ENCODE results near the gene PEX11A.

Gene PEX11A

GRCh38 chr15:89674526-89674925, 16.0 kb downstream of the PEX11A start:
- no peak for DNase-seq

DNA sequence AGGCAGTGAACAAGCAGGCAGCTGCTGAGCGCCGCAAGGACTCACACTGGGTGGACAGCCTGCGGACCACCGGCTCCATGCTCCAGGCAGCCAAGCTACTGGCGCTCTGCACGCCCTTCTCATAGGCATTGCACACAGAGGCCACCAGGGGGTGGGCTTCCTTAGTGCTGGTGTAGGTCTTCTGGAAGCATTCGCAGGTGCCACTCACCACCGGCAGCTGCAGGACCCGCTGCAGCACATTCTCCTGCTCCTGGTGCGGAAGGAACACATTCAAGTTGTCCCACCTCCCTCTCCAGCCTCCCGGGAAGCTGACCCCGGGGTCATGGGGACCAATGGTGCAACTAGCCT, 17.4 kb downstream of the PEX11A start:
- no peak for DNase-seq

DNA sequence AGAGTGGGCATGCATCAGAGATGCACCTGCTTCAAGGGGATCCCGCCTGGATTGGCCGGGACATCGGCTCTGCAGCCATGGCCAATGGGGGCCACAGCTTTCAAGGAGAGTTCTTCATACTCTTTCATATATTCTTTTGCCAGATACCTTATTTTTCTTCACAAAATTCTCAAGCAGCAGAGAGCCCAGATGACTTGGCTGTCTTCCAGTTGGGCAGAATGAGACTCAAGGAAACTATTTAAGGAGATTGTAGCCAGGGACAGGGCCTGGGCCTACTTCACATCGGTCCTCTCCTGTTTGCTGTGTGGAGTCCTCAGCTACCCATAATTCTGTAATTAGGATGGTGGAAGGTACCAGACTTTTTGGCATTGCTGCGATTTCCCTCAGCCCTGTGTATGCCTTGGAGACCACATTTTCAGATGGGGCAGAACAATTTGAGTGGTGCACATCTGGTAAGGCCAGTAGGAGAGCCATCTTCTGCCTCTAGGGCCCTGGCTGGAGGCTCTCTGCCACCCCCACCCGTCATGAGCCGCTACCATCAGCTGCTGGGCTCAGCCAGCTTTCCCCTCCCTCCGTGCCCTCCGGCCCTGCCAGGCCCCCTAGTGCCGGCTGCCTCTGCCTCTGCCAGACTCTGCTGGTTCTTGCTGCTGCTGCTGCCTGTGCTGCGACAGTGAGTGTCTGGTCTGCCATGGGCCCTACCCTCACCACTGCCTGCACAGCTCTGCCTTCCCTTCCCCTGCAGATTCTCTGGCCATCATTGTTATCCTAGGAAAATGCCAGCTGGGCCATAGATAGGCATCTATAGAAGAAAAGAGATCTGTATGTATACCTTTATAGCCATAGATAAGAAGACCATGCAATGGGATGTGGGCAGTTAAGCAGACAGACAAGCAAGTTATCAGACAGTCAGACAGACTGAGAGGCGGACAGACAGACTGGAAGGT, 18.1 kb downstream of the PEX11A start:
- DNase-seq: no peak

GRCh38 chr15:89671687-89672086, 18.9 kb downstream of the PEX11A start:
- no peak for DNase-seq

DNA sequence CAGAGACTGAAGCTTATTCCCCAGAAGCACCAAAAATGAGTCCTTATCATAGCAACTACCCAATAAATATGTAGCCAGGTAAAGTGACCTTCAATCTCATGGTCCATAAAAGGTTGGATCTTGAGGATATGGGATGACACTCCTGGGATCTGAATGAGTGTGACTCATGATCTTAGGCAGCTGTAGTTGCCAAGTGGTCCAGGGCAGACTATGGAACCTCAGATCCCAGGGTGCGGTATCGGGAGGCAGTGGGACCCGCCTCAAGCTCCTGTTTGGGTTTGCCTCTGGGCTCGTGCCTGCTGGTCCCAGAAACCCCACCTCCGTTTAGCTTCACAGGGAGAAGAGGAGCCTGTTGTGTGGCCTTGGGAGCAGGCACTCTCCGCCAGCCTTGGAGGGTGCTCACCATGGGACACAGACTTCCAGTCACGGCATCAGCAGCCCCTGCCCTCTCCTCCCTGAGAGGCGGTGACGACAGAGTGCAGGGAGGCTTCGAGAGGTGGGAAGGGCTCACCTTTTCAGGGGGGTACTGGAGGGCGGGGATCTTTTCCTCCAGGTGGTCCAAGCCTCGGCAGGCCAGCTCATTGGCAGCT, 19.5 kb downstream of the PEX11A start:
- DNase-seq: no peak

- no peak for DNase-seq
Measured at GRCh38 chr15:89669941-89670340, 20.6 kb downstream of the PEX11A start.

DNA sequence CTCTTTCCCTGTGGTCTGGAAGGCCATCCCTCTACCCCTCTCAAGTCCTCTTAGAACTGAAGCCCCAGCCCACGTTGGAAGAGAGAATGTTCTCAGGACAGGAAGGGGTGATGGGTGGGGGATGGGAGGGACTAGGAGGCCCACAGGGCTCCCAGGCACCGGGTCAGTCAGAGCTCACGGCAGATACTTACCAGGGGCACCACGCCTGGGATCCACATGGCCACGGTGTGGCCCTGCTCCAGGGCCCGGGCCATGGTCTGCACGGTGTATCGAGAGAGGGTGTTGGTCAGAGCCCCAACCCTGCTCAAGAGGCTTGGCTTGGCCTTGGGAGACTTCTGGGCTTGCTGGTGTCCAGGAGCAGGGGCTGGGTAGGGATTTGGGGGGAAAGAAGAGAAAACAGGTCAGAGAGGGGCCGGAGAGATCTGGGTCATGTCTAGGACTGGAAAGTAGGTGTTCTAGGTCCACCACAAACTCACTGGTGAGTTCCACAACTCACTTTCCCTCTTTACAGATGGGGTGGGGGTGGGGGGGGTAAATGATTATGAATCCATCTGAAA, 21.2 kb downstream of the PEX11A start:
- DNase-seq: no peak

- no peak for DNase-seq
Measured at GRCh38 chr15:89668171-89668570, 22.4 kb downstream of the PEX11A start.

- no peak for DNase-seq
Measured at GRCh38 chr15:89667706-89667960, 22.9 kb downstream of the PEX11A start.

DNA sequence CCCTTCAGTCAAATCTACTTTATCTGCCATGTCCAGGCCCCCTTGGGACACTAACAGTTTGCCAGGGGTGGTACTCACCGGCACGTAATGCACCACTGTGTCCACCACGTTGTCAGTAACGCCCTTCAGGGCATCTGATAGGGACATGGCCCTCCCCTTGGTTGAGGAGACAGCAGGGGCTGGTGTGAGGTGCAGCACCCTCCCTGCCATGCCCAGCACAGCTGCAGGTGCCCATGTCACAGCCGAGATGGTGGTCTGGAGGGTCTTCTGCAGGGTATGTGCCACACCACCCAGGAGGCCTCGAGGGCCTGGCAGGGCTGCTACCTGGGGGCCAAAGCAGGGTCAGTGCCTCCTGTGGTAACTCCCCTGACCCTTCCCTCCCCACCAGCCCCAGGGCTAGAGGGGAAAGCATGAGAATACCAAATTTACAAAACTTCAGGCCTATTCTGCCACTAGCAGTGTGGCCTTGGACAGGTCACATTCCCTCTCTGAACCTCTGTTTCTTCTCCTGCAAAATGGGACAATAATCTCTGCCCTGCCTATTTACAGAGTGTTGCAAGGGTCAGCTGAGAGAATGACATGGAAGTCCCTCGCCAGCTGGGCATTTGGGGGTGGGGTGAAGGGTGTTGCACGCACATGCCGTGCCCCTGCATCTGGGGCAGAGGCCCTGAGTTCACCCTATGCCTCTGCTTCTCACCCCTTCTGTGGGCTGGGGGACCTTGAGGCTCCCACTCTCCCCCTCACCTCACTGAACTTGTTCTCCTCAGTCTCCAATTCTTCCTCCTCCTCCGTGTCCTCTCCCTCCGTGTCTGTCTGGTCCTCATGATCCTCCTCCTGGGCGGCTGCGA, 23.5 kb downstream of the PEX11A start:
- DNase-seq: no peak

DNA sequence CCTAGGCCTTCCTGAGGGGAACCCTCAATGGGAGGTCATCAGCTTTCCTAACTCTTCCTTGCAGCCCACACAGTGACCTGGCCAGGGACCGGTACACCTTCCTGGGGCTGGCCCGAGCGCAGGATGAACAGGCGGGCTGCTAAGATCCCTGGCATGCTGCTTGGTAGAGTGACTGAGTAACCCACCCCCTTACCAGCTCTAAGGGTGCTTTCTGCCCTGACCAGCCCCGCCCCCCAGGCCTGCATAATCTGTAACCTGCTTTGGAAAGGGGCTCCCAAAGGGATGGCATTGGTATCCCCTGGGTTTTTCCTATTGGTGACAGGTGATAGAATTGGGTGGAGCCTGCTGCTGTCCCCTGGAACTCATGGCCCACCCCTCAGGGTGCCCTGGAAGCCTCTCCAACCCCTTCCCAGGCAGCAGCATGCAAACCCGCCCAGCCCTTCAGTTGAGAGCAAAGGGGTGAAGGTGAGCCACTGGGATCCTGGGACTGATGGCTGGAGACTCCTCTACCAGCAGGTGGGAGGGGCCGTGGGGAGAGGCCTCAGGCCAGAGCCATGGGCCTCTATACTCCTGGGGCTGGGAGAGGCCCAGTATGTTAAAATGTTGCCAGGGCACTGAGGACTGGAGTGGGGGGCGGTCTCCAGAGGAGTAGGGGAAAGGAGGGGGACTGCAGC, 24.2 kb downstream of the PEX11A start:
- no peak for DNase-seq

GRCh38 chr15:89665449-89666181, 24.9 kb downstream of the PEX11A start:
- no peak for DNase-seq

DNA sequence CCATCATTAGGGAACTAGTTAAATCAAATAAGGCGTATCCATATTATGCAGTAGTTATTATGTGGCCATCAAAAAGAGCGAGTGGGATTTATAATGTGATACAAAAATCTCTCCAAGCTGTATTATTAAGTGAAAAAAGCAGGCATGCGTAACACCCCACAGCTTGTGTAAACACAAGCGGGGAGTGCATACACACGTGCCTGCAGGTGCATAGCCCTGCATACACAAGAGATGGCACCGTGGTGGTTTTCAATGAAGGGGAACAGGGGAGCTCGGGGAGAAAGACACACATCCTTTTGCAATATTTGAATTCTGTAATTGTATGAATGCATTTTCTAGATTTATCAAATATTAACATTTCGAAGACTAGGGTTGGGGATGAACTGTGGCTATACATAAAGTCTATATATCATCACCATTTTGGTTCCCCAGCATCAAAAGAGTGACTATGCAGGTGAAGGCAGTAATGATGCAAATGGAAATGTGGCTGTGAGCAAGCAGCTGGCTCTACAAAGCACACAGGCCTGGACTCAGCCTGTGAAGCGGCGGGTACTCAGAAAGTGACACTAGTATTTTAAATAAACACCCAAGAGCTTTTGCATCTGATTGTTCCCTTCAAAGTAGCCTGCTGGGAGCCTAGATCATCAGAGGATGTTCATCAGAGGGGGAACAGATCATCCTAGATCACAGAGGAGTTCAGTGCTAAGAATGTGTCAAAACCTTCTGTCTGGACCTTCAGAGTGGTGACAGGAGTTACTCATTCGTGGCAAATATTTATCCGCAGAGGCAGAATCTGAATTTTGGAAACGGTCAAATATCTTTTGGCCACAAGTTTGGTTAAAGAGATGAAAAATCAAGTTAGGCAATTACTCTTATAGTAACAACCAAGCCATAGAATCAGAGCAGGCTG, 25.9 kb downstream of the PEX11A start:
- no peak for DNase-seq

DNA sequence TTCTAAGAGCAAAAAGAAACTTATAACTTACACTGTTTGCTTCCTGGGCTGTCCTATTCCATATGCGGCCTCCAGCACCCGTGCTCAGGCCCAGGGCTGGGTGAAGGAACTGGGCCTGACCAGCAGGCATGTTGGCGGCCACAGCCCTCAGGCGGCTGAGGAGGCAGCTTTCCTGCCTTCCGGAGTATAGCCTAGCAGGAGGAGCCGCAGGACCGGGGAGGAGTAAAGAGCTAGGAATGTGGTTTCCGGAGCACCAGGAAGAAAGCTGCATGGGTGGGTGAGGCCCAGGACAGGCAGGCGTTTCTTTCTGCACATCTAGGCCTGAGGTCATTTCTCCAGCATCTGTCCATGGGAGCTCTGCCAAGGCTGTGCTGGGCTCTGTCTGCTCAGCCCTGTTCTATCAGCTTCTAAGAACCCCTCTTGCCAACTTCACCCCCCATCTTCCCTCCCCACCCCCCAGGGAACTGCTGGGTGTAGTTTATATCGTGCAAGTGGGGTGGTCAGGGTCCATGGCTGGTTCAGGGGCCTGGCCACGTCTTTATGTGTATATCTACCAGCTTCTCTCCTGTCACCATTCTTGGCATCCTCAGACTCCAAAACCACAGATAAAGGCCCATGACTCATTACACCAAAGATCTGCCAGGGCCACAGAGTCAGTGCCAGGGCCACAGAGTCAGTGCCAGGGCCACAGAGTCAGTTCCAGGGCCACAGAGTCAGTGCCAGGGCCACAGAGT, 27.5 kb downstream of the PEX11A start:
- DNase-seq: no peak

DNA sequence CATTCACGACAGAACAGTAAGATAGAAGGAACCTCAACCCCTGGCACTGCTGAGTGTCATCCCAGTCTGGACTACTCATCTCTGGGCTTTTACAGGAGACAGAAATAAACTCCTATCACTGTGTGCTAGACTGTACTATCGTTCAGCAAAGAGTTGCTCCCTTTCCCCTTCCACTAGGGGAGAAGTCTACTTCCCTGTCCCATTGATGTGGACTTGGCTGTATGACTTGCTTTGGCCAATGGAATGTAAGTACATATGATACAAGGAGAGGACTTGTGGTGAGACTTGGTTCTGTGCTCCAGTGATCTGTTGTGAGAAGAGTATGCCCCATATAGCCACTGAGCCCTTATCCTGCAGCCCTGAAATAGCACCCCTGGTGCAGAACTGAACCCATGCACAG, 30.0 kb downstream of the PEX11A start:
- DNase-seq: no peak

DNA sequence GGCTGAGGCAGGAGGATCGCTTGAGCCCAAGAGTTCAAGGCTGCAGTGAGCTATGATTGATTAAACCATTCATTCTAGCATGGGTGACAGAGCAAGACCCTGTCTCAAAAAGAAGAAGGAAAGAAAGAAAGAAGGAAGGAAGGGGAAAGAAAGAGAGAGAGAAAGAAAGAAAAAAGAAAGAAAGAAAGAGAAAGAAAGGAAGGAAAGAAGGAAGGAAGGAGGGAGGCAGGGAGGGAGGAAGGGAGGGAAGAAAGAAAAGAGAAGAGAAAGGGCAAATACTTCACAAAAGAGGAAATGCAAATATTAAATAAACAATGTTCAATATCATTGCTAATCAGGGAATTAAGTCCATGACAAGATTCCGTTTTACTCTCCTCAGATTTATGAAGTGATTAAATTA, 31.3 kb downstream of the PEX11A start:
- no peak for DNase-seq

DNA sequence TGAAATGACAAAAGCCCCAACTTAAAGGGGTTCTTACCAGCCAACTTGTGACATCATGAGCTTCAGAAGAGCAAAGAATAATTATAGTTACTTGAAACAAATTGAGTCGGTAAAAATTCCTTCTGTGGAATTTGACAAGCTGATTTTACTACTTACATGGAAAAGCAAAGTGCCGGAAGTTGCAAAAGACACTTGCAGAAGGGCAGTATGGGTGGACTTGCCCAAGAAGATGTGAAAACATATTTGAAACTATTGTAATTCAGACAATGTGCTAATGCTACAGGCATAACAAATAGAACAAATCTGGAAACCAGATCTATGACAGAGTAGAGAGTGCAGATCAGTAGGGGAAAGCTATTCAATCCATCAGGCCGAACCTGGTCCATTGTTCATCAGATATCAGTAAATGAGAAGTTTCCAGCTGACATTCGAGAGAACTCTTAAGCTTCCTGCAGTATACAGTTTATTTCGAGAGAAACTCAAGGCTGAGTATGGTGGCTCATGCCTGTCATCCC, 32.8 kb downstream of the PEX11A start:
- DNase-seq: no peak

- no peak for DNase-seq
Measured at GRCh38 chr15:89656116-89656815, 34.3 kb downstream of the PEX11A start.
